NCI-H774 (cell line): ENCODE results near the gene FBRSL1.
"Not testable (repeated sequence)": the region's sequence is repeated elsewhere in the genome, so short reads cannot be mapped to it uniquely, and the experiment has no call there.

Source experiments
- DNase-seq: peaks from one replicate; lab custom pipeline; 2025; lab: John Stamatoyannopoulos, UW

FBRSL1 gene

GRCh38 chr12:132525011-132525832 is 35.3 kb downstream of the FBRSL1 start:
- DNase-seq = no peak

- DNase-seq = no peak
Measured at GRCh38 chr12:132525833-132526455, 36.0 kb downstream of the FBRSL1 start.

GRCh38 chr12:132527186-132527882 is 37.4 kb downstream of the FBRSL1 start:
- no peak for DNase-seq

- no peak for DNase-seq
Measured at GRCh38 chr12:132527883-132528264, 37.9 kb downstream of the FBRSL1 start.

- no peak for DNase-seq
Measured at GRCh38 chr12:132528564-132529106, 38.7 kb downstream of the FBRSL1 start.

- DNase-seq = no peak
Measured at GRCh38 chr12:132529156-132529839, 39.3 kb downstream of the FBRSL1 start.

- DNase-seq = no peak
Measured at GRCh38 chr12:132529906-132530305, 40.0 kb downstream of the FBRSL1 start.

- DNase-seq = no peak
Measured at GRCh38 chr12:132530447-132530846, 40.5 kb downstream of the FBRSL1 start.

GRCh38 chr12:132530851-132531250 is 40.9 kb downstream of the FBRSL1 start:
- no peak for DNase-seq

GRCh38 chr12:132532711-132533583 is 43.0 kb downstream of the FBRSL1 start:
- not testable (repeated sequence) for DNase-seq

GRCh38 chr12:132533584-132533958 is 43.6 kb downstream of the FBRSL1 start:
- no peak for DNase-seq

- DNase-seq = no peak
Measured at GRCh38 chr12:132534076-132534475, 44.1 kb downstream of the FBRSL1 start.

GRCh38 chr12:132535019-132535418 is 45.1 kb downstream of the FBRSL1 start:
- no peak for DNase-seq

GRCh38 chr12:132536102-132536876 is 46.3 kb downstream of the FBRSL1 start:
- DNase-seq = no peak

GRCh38 chr12:132537049-132537448 is 47.1 kb downstream of the FBRSL1 start:
- DNase-seq = no peak

- no peak for DNase-seq
Measured at GRCh38 chr12:132537836-132538662, 48.1 kb downstream of the FBRSL1 start.

- no peak for DNase-seq
Measured at GRCh38 chr12:132538663-132538990, 48.7 kb downstream of the FBRSL1 start.

GRCh38 chr12:132539016-132539773 is 49.2 kb downstream of the FBRSL1 start:
- no peak for DNase-seq

GRCh38 chr12:132540436-132540835 is 50.5 kb downstream of the FBRSL1 start:
- no peak for DNase-seq
